ENCODE results near the gene SGCB. TPM values are rescaled to one million over a fixed set of nuclear protein-coding genes. Genes with fewer than 3 reads are reported as not detected.
A peak's percentile ranks its signal among the peaks of the same experiment; 100 is the strongest.

The SGCB gene
- total RNA-seq, 1 donor from 2014 or later: 51.8 TPM

- peak within 1 kb of the TSS; percentile 68 for H3K4me3 ChIP-seq
- peak within 1 kb of the TSS; percentile 51 for H3K27ac ChIP-seq
- H4K20me1 ChIP-seq (ENCODE audit: low read depth): no peaks in the 10 kb centered on the region
- Mint-ChIP-seq H3K27ac (no peak within 1 kb of the TSS), H3K4me3 (peak within 1 kb of the TSS; percentile 84), H3K4me1 (peaks cover 10% of the 10 kb centered on the region), H3K27me3 (ENCODE audit: insufficient read depth, low read depth) (peaks cover 30% of the 10 kb centered on the region), H3K36me3 (no peaks in the 10 kb centered on the region), H3K9me3 (peaks cover 18% of the 10 kb centered on the region)
- peaks cover 10% of the 10 kb centered on the region for H3K4me1 ChIP-seq
- peaks cover 4% of the 10 kb centered on the region for H3K9me3 ChIP-seq (ENCODE audit: low read depth)
- H3K36me3 ChIP-seq: no peaks in the 10 kb centered on the region
- TF ChIP-seq EZH2phosphoT487 (IDR thresholded peaks at IDR 0.05) (peak; percentile 35), CTCF (IDR thresholded peaks at IDR 0.05) (no peak)
- peak within 1 kb of the TSS; percentile 96 for H2AFZ ChIP-seq (replicated peaks)
- peak within 1 kb of the TSS; percentile 93 for H3K4me2 ChIP-seq
- DNase-seq (ENCODE audit: low spot score): peak; percentile 38
- no peaks in the 10 kb centered on the region for H3K79me2 ChIP-seq (ENCODE audit: low read depth)
- peaks cover 19% of the 10 kb centered on the region for H3F3A ChIP-seq (ENCODE audit: low read depth)
- no peak within 1 kb of the TSS for H3K9ac ChIP-seq
- peaks cover 21% of the 10 kb centered on the region for H3K27me3 ChIP-seq
These were observed 13.1 kb upstream of the SGCB start, which contains the start of gene SPATA18 for GRCh38 chr4:52051213-52051614. SPATA18 (plus strand) TSS chr4:52051304; CDS start chr4:52051705, 401 bp downstream.

- Mint-ChIP-seq H3K27ac (no peak overlapping the region), H3K4me1 (peaks cover 10% of the 10 kb centered on the region), H3K36me3 (no peaks in the 10 kb centered on the region), H3K9me3 (peaks cover 18% of the 10 kb centered on the region), H3K4me3 (peak overlapping the region; percentile 44), H3K27me3 (ENCODE audit: insufficient read depth, low read depth) (peaks cover 33% of the 10 kb centered on the region)
- no peaks in the 10 kb centered on the region for H3K36me3 ChIP-seq
- no peak overlapping the region for H2AFZ ChIP-seq (replicated peaks)
- H4K20me1 ChIP-seq (ENCODE audit: low read depth): no peaks in the 10 kb centered on the region
- peaks cover 21% of the 10 kb centered on the region for H3K27me3 ChIP-seq
- TF ChIP-seq EZH2phosphoT487 (IDR thresholded peaks at IDR 0.05): no peak
- no peak for TF ChIP-seq EZH2 (IDR thresholded peaks at IDR 0.05)
- TF ChIP-seq CTCF (IDR thresholded peaks at IDR 0.05): no peak
- peaks cover 10% of the 10 kb centered on the region for H3K4me1 ChIP-seq
- no peaks in the 10 kb centered on the region for H3K79me2 ChIP-seq (ENCODE audit: low read depth)
- peaks cover 19% of the 10 kb centered on the region for H3F3A ChIP-seq (ENCODE audit: low read depth)
- no peak for DNase-seq (ENCODE audit: low spot score)
- peaks cover 4% of the 10 kb centered on the region for H3K9me3 ChIP-seq (ENCODE audit: low read depth)
- no peak overlapping the region for H3K27ac ChIP-seq
- no peak overlapping the region for H3K4me3 ChIP-seq
- no peak overlapping the region for H3K9ac ChIP-seq
- H3K4me2 ChIP-seq: no peak overlapping the region
These were observed 11.2 kb upstream of the SGCB start for GRCh38 chr4:52049266-52049665.

GRCh38 chr4:52045028-52045427 lies 6.9 kb upstream of the SGCB start:
- H3K27me3 Mint-ChIP-seq (ENCODE audit: insufficient read depth, low read depth): peaks cover 4% of the 10 kb centered on the region
- H3K36me3 Mint-ChIP-seq: no peaks in the 10 kb centered on the region
- H3K9ac ChIP-seq: no peak overlapping the region
- H3K4me3 Mint-ChIP-seq: no peak overlapping the region
- peaks cover 12% of the 10 kb centered on the region for H3K27me3 ChIP-seq
- DNase-seq (ENCODE audit: low spot score): no peak
- no peak overlapping the region for H3K4me2 ChIP-seq
- no peak overlapping the region for H3K27ac ChIP-seq
- no peak overlapping the region for H2AFZ ChIP-seq (replicated peaks)
- H3F3A ChIP-seq (ENCODE audit: low read depth): no peaks in the 10 kb centered on the region
- H3K36me3 ChIP-seq: no peaks in the 10 kb centered on the region
- H3K9me3 Mint-ChIP-seq: peaks cover 9% of the 10 kb centered on the region
- no peak overlapping the region for H3K4me3 ChIP-seq
- no peaks in the 10 kb centered on the region for H4K20me1 ChIP-seq (ENCODE audit: low read depth)
- TF ChIP-seq EZH2 (IDR thresholded peaks at IDR 0.05) (no peak), CTCF (IDR thresholded peaks at IDR 0.05) (no peak), EZH2phosphoT487 (IDR thresholded peaks at IDR 0.05) (no peak)
- H3K27ac Mint-ChIP-seq: no peak overlapping the region
- no peaks in the 10 kb centered on the region for H3K4me1 ChIP-seq
- H3K9me3 ChIP-seq (ENCODE audit: low read depth): peaks cover 4% of the 10 kb centered on the region
- no peaks in the 10 kb centered on the region for H3K4me1 Mint-ChIP-seq
- H3K79me2 ChIP-seq (ENCODE audit: low read depth): no peaks in the 10 kb centered on the region

All from neural progenitor cell (in vitro differentiated cells).